ENCODE measurements around the gene GLOD4. TPM values are rescaled to one million over a fixed set of nuclear protein-coding genes. Genes with fewer than 3 reads are reported as not detected.

Gene GLOD4
- polyA plus RNA-seq, 3 donors from 2014 or later, result 90.8 to 94.9 (median 92.0) TPM

Other genes with a start within 250 kb of the GLOD4 start
- 10 to 100 TPM in 1 of 3 donors, 1 to 10 TPM in 2; 3.3 to 13.0 (median 6.9) TPM for gene VPS53, start 67.4 kb downstream of the GLOD4 start, polyA plus RNA-seq
- 1 to 10 TPM in 1 of 3 donors, under 1 TPM in 1, not detected in 1; 0.92 to 1.4 TPM for gene TLCD3A, start 49.7 kb downstream of the GLOD4 start, polyA plus RNA-seq
- gene GEMIN4, start 30.0 kb downstream of the GLOD4 start, polyA plus RNA-seq, result 10 to 100 TPM; 10.9 to 20.1 (median 11.4) TPM
- 10 to 100 TPM; 26.1 to 40.6 (median 27.5) TPM for gene MRM3, start 73 bp upstream of the GLOD4 start, polyA plus RNA-seq
- under 1 TPM in 1 of 3 donors, not detected in 2; 0.19 TPM for gene NXN, start 197.5 kb upstream of the GLOD4 start, polyA plus RNA-seq
- gene TIMM22, start 214.8 kb upstream of the GLOD4 start, polyA plus RNA-seq, result 10 to 100 TPM; 22.0 to 26.9 (median 24.4) TPM